Mesenchymal stem cell (in vitro differentiated cells and primary cell): ENCODE data around the gene SUPT3H.

Experiments used
- DNase-seq: peaks from one replicate; pipeline ENCODE4 v3.0.0-alpha.2; 2013
- H2AFZ ChIP-seq: one replicate; pipeline ENCODE4 v1.6.1; 2013; ENCODE audit warnings: low read depth, mild to moderate bottlenecking, control low read depth, inconsistent platforms, low read length, moderate library complexity
- H2AK5ac ChIP-seq: 2 replicates; pipeline ENCODE4 v1.6.1; 2013; ENCODE audit warnings: low read length, moderate library complexity, mild to moderate bottlenecking, inconsistent platforms; ENCODE audit not compliant: severe bottlenecking
- H2BK120ac ChIP-seq: one replicate; pipeline ENCODE4 v1.6.1; 2013; ENCODE audit warnings: low read depth, mild to moderate bottlenecking, inconsistent platforms, low read length, moderate library complexity
- H2BK12ac ChIP-seq, 2 experiments: one replicate each; pipeline ENCODE4 v1.6.1; 2013; ENCODE audit warnings: inconsistent platforms in 2 of 2, low read length in 2 of 2, mild to moderate bottlenecking in 2 of 2, moderate library complexity in 2 of 2, control low read depth in 1 of 2
- H2BK15ac ChIP-seq: one replicate; pipeline ENCODE4 v1.6.1; 2013; ENCODE audit warnings: mild to moderate bottlenecking, low read depth, inconsistent platforms; ENCODE audit not compliant: poor library complexity, severe bottlenecking
- H2BK5ac ChIP-seq: 2 replicates; pipeline ENCODE4 v1.6.1; 2013; ENCODE audit warnings: low read depth, mild to moderate bottlenecking, low read length, control low read depth, inconsistent platforms; ENCODE audit not compliant: poor library complexity, severe bottlenecking
- H3K14ac ChIP-seq, 2 experiments: one replicate each; pipeline ENCODE4 v1.6.1; 2013; ENCODE audit warnings: inconsistent platforms in 2 of 2, low read length in 2 of 2, control low read depth in 1 of 2, mild to moderate bottlenecking in 1 of 2, moderate library complexity in 1 of 2
- H3K18ac ChIP-seq, 2 experiments: one replicate each; pipeline ENCODE4 v1.6.1; 2013; ENCODE audit warnings: inconsistent platforms in 2 of 2, low read length in 2 of 2, control low read depth in 1 of 2, low read depth in 1 of 2, mild to moderate bottlenecking in 1 of 2
- H3K23ac ChIP-seq, 2 experiments: one replicate each; pipeline ENCODE4 v1.6.1; 2013; ENCODE audit warnings: inconsistent platforms in 2 of 2, low read length in 2 of 2, mild to moderate bottlenecking in 2 of 2, moderate library complexity in 2 of 2, control low read depth in 1 of 2
- H3K27ac ChIP-seq: 2 replicates; pipeline ENCODE4 v1.5.1; 2013; ENCODE audit warnings: mild to moderate bottlenecking, moderate library complexity, low read length, control low read depth, inconsistent platforms; ENCODE audit not compliant: poor library complexity, severe bottlenecking
- H3K27me3 ChIP-seq, 2 experiments: 2 replicates each; pipeline versions ENCODE4 v1.6.1 to v1.7.0; 2013; ENCODE audit warnings: low read length in 2 of 2, mild to moderate bottlenecking in 2 of 2, moderate library complexity in 2 of 2, control low read depth in 1 of 2, inconsistent platforms in 1 of 2; ENCODE audit not compliant: control insufficient read depth in 1 of 2, insufficient read depth in 1 of 2
- H3K36me3 ChIP-seq, 2 experiments: 2 replicates each; pipeline versions ENCODE4 v1.6.1 to v1.7.0; 2013; ENCODE audit warnings: low read length in 2 of 2, control low read depth in 1 of 2, inconsistent platforms in 1 of 2, low read depth in 1 of 2, mild to moderate bottlenecking in 1 of 2; ENCODE audit not compliant: insufficient read depth in 2 of 2, control insufficient read depth in 1 of 2
- H3K4ac ChIP-seq, 2 experiments: one replicate each; pipeline ENCODE4 v1.6.1; 2013; ENCODE audit warnings: inconsistent platforms in 2 of 2, low read length in 2 of 2, mild to moderate bottlenecking in 2 of 2, moderate library complexity in 2 of 2, control low read depth in 1 of 2, low read depth in 1 of 2
- H3K4me1 ChIP-seq: 2 replicates; pipeline ENCODE4 v1.6.1; 2013; ENCODE audit warnings: low read depth, low read length, control low read depth; ENCODE audit not compliant: control insufficient read depth, insufficient read depth
- H3K4me2 ChIP-seq: 2 replicates; pipeline ENCODE4 v1.6.1; 2013; ENCODE audit warnings: low read length, mild to moderate bottlenecking, inconsistent platforms; ENCODE audit not compliant: poor library complexity, severe bottlenecking
- H3K4me3 ChIP-seq, 2 experiments: 2 replicates each; pipeline versions ENCODE4 v1.5.1 to v1.7.0; 2013; ENCODE audit warnings: low read length in 2 of 2, mild to moderate bottlenecking in 2 of 2, control low read depth in 1 of 2, low read depth in 1 of 2; ENCODE audit not compliant: insufficient read depth in 1 of 2
- H3K79me1 ChIP-seq: replicated peaks from 2 replicates; pipeline ENCODE4 v1.6.1; 2013; ENCODE audit warnings: mild to moderate bottlenecking, control low read depth, low read length, inconsistent platforms; ENCODE audit not compliant: poor library complexity, severe bottlenecking
- H3K9ac ChIP-seq: 2 replicates; pipeline ENCODE4 v1.7.0; 2013; ENCODE audit warnings: mild to moderate bottlenecking, low read length, moderate library complexity
- H3K9me3 ChIP-seq: 2 replicates; pipeline ENCODE4 v1.7.0; 2013; ENCODE audit warnings: mild to moderate bottlenecking, low read length; ENCODE audit not compliant: control insufficient read depth
- H4K8ac ChIP-seq: one replicate; pipeline ENCODE4 v1.6.1; 2013; ENCODE audit warnings: inconsistent platforms, mild to moderate bottlenecking, low read length, moderate library complexity
- H4K91ac ChIP-seq: one replicate; pipeline ENCODE4 v1.6.1; 2013; ENCODE audit warnings: mild to moderate bottlenecking, low read length, inconsistent platforms
- WGBS: methylation state at CpG from one replicate; pipeline ENCODE4 v1.1.7; 2013; ENCODE audit warnings: mixed read lengths; 5-methylcytosine and 5-hydroxymethylcytosine counted together

Gene SUPT3H

DNA sequence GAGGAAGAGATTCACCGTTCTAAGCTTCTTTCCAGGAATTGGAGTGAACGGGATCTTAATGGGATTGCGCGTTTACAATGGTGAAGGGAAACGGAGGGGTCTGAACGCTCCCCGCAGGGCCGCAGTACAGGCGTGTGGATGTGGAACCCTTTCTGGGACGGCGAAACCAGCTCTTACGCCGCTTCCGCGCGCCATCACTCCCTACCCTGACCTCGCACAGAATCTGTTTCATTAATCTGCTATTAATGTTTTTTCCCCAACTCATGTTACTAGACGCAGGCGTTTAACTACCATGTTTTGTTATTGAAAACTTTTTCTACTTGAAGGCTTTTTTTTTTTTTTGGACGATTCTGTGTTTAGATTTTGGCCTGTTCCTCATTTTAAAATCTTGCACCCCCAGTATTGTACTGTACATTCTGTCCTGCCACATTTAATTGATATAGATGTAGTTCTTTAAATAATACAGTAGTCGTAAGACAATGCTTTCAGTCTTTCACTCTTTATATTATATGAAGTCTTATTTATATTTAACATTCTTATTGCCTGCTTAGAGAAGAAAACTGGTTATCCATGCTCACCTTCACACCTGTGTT is 696 bp upstream of the SUPT3H start:
- Histone ChIP-seq H3K27ac (peak overlapping the region; percentile 96), H2AK5ac (peak overlapping the region; percentile 59), H2AFZ (peak overlapping the region; percentile 1), H3K23ac (no peak overlapping the region), H3K27me3 (no peaks in the 10 kb centered on the region), H2BK120ac (peak overlapping the region; percentile 73), H3K4me1 (no peaks in the 10 kb centered on the region), H3K36me3 (no peaks in the 10 kb centered on the region), H3K4ac (peak overlapping the region in 1 of 2 experiments; percentile 54), H2BK15ac (no peak overlapping the region), H3K4me3 (peak overlapping the region; percentile 71 to 90), H2BK5ac (peak overlapping the region; percentile 53), H3K9me3 (no peaks in the 10 kb centered on the region), H4K91ac (no peak overlapping the region), H3K18ac (peak overlapping the region; percentile 7 to 96), H3K4me2 (peak overlapping the region; percentile 78), H2BK12ac (peak overlapping the region in 1 of 2 experiments; percentile 11), H4K8ac (peak overlapping the region; percentile 98), H3K9ac (peak overlapping the region; percentile 95), H3K79me1 (no peaks in the 10 kb centered on the region), H3K14ac (no peak overlapping the region)
- DNase-seq: no peak
- WGBS: 14% methylated on average over 16 of the region's 21 CpGs

DNA sequence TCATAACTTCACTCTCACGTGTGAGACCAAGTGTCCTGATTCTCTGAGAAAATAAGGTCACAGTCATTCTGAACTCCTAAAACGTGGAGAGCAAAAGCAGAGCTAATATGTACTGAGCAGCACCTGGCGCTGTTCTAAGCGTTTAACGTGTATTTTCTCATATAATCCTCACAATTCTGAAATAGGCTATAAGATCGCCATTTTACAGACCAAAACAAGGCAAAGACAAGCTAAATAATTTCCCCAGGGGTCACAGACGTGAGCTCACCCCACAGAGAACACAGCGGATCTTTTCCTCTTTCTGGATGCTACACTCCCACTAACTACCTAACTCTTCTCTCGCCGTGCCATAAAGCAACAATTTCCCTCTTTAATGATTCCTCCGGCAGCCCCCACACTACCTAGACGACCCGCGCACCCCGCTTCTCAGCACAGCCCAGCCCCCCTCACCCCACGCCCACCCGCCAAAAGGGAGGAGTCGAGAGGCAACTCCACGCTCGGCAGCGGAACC is 636 bp downstream of the SUPT3H start:
- Histone ChIP-seq H3K4me1 (no peaks in the 10 kb centered on the region), H2BK5ac (peak overlapping the region; percentile 50), H4K91ac (peak overlapping the region; percentile 60), H2BK15ac (peak overlapping the region; percentile 29), H2AFZ (peak overlapping the region; percentile 67), H3K27me3 (no peaks in the 10 kb centered on the region), H2AK5ac (no peak overlapping the region), H3K4me2 (peak overlapping the region; percentile 61), H3K79me1 (peaks cover 6% of the 10 kb centered on the region), H3K9ac (peak overlapping the region; percentile 95), H3K9me3 (no peaks in the 10 kb centered on the region), H3K36me3 (no peaks in the 10 kb centered on the region), H4K8ac (peak overlapping the region; percentile 38), H3K14ac (peak overlapping the region in 1 of 2 experiments; percentile 87), H3K4ac (peak overlapping the region in 1 of 2 experiments; percentile 85), H2BK12ac (peak overlapping the region in 1 of 2 experiments; percentile 67), H3K23ac (no peak overlapping the region), H3K4me3 (peak overlapping the region; percentile 71 to 90), H3K27ac (peak overlapping the region; percentile 88), H2BK120ac (no peak overlapping the region), H3K18ac (peak overlapping the region; percentile 41 to 97)
- no peak for DNase-seq
- 1% methylated on average over 21 of the region's 21 CpGs for WGBS

DNA sequence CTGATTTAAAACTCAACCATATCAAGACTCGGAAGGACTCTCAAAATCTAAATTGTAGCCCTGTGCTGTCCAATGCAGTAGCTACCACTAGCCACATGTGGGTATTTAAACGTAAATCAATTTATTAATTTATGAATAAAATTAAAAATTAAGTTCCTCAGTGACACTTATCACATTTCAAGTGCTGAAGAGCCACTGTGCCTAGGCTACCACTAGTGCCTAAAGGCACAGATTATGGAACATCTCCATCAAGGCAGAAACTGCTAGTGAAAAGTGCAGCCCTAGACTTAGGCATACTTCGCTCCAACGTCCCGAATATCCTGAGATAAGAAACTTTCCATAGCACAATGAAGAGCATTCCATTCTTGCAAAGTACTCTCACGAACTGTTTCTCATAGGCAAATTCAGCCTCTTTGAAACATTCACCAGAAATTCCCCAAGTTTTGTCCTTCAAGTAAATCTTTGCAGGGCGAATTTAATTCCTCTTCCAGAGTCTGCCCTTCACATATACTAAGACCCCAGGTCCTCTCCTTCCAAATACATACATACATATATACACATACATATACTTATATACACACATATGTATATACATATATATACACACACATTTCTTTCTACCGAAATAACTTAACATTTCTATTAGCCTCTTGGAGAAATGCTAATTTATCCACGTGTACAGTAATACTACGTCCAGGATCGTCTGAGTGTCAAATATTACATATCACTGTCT is 1.3 kb downstream of the SUPT3H start:
- Histone ChIP-seq H3K18ac (peak overlapping the region in 1 of 2 experiments; percentile 34), H3K79me1 (peaks cover 6% of the 10 kb centered on the region), H2BK15ac (no peak overlapping the region), H3K9me3 (no peaks in the 10 kb centered on the region), H2BK120ac (no peak overlapping the region), H2AFZ (no peak overlapping the region), H4K8ac (peak overlapping the region; percentile 38), H4K91ac (no peak overlapping the region), H3K23ac (no peak overlapping the region), H3K4me3 (peak overlapping the region in 1 of 2 experiments; percentile 90), H3K27ac (peak overlapping the region; percentile 88), H3K4me1 (no peaks in the 10 kb centered on the region), H3K27me3 (no peaks in the 10 kb centered on the region), H3K4ac (no peak overlapping the region), H3K36me3 (no peaks in the 10 kb centered on the region), H2AK5ac (no peak overlapping the region), H2BK12ac (peak overlapping the region in 1 of 2 experiments; percentile 54), H3K4me2 (peak overlapping the region; percentile 61), H3K9ac (peak overlapping the region; percentile 95), H2BK5ac (peak overlapping the region; percentile 57), H3K14ac (no peak overlapping the region)
- DNase-seq: peak; percentile 59
- 36% methylated on average over 10 of the region's 11 CpGs for WGBS

DNA sequence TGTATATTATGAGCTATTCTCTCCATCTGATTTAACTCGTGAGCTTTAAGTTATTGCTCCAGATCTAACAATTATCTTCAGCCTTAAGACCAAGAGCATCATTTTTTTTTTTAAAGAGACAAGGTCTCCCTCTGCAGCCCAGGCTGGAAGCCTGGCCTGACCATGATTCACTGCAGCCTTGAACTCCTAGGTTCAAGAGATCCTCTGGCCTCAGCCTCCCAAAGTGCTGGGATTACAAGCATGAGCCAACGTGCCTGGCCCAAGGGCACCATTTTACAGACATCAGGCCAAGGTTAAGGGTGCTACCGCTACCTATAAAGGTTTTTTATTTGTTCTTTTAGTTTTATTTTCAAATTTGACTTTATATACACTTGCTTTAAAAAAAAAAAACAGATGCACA is 2.3 kb downstream of the SUPT3H start:
- Histone ChIP-seq H2BK120ac (no peak overlapping the region), H2AFZ (no peak overlapping the region), H3K18ac (no peak overlapping the region), H2BK15ac (no peak overlapping the region), H3K4me1 (no peaks in the 10 kb centered on the region), H3K23ac (no peak overlapping the region), H4K91ac (no peak overlapping the region), H3K36me3 (no peaks in the 10 kb centered on the region), H3K9ac (no peak overlapping the region), H3K27me3 (no peaks in the 10 kb centered on the region), H3K4me3 (no peak overlapping the region), H3K9me3 (no peaks in the 10 kb centered on the region), H4K8ac (no peak overlapping the region), H3K4me2 (no peak overlapping the region), H2BK12ac (no peak overlapping the region), H3K27ac (no peak overlapping the region), H3K14ac (no peak overlapping the region), H3K79me1 (peaks cover 6% of the 10 kb centered on the region), H2BK5ac (peak overlapping the region; percentile 31), H2AK5ac (no peak overlapping the region), H3K4ac (no peak overlapping the region)
- no peak for DNase-seq
- WGBS: 83% methylated on average over 1 of the region's 3 CpGs
